ENCODE measurements around the gene NQO2. TPM values are rescaled to one million over a fixed set of nuclear protein-coding genes. Genes with fewer than 3 reads are reported as not detected.

The NQO2 gene
- total RNA-seq, 1 experiment from 2014 or later, result 105 TPM

DNA sequence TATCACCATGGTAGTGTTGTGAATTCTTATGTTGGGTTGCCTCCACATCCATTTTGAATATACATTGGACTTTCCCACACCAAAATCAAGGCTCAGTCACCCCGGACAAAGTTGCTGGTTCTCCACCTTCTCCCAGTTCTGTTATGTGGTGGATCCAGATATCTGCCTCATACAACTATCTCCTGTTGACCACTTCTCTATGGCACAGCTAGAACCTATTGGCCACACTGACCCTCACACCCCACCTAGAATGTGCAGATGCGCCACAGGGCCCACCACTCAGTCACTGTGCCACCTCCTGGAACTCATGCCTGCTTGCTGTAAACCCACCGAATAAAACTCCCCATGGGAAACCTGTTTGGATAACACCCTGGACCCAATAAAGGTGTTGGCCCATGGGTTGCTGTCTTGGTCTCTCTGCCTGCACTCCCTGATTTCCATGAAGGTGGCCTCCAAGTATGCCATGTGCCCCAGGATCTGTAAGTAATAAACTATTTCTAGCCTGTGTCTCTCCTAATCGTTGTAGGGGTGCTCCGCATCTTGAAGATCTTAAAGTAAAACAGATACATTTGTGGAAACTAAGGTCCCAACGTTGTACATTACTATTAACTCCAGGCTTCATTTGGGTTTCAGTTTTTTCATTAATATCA, 7.2 kb upstream of the NQO2 start:
- no peak overlapping the region for H3K4ac ChIP-seq (ENCODE audit: low read depth, low read length)
- H2BK12ac ChIP-seq (ENCODE audit: insufficient read length, low read depth, low read length), result peak overlapping the region; percentile 15
- no peak overlapping the region for H2BK5ac ChIP-seq (ENCODE audit: insufficient read length, low read length)
- H3K18ac ChIP-seq (ENCODE audit: insufficient read length, low read depth, low read length), result no peak overlapping the region
- no peak overlapping the region for H3K9ac ChIP-seq (ENCODE audit: extremely low read depth, insufficient read length, low read length)
- no CpG with 5 or more reads among the region's 6 CpGs for WGBS (ENCODE audit: extremely low coverage, insufficient read length, low lambda C conversion rate)
- no peak overlapping the region for H4K5ac ChIP-seq (ENCODE audit: insufficient read length, low read depth, low read length)
- no peaks in the 10 kb centered on the region for H4K20me1 ChIP-seq (ENCODE audit: control insufficient read depth, insufficient read depth, insufficient read length)
- H2AFZ ChIP-seq (ENCODE audit: low read length), result no peak overlapping the region
- TF ChIP-seq, protein P1, sequence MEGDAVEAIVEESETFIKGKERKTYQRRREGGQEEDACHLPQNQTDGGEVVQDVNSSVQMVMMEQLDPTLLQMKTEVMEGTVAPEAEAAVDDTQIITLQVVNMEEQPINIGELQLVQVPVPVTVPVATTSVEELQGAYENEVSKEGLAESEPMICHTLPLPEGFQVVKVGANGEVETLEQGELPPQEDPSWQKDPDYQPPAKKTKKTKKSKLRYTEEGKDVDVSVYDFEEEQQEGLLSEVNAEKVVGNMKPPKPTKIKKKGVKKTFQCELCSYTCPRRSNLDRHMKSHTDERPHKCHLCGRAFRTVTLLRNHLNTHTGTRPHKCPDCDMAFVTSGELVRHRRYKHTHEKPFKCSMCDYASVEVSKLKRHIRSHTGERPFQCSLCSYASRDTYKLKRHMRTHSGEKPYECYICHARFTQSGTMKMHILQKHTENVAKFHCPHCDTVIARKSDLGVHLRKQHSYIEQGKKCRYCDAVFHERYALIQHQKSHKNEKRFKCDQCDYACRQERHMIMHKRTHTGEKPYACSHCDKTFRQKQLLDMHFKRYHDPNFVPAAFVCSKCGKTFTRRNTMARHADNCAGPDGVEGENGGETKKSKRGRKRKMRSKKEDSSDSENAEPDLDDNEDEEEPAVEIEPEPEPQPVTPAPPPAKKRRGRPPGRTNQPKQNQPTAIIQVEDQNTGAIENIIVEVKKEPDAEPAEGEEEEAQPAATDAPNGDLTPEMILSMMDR (conservative IDR thresholded peaks at IDR 0.05), result no peak
- no peak overlapping the region for H2BK15ac ChIP-seq (ENCODE audit: low read depth, low read length)
- no peak overlapping the region for H3K23ac ChIP-seq (ENCODE audit: insufficient read length, low read depth, low read length)
- H2BK120ac ChIP-seq (ENCODE audit: low read depth, low read length, poor library complexity, severe bottlenecking), result no peak overlapping the region
- Mint-ChIP-seq H3K36me3 (ENCODE audit: insufficient read depth in 1 of 3, low read depth in 3 of 3) (peaks cover 0 to 5% (median 0%) of the 10 kb centered on the region in 3 experiments; a peak in 2 of 7 replicates), H3K4me1 (peaks cover 30 to 32% of the 10 kb centered on the region in 2 experiments), H3K27ac (no peak overlapping the region), H3K27me3 (ENCODE audit: low read depth) (no peaks in the 10 kb centered on the region), H3K9me3 (no peaks in the 10 kb centered on the region; a peak in 1 of 5 replicates), H3K4me3 (no peak overlapping the region)
- H3K79me2 ChIP-seq (ENCODE audit: insufficient read depth, low read length), result no peaks in the 10 kb centered on the region
- no peaks in the 10 kb centered on the region for H3K79me1 ChIP-seq (ENCODE audit: insufficient read depth, low read depth, low read length, poor library complexity, severe bottlenecking)
- no peaks in the 10 kb centered on the region for H3K9me3 ChIP-seq (ENCODE audit: control insufficient read depth, low read depth, low read length)
- no peak overlapping the region for H3K14ac ChIP-seq (ENCODE audit: insufficient read depth, low read length)
- no peak overlapping the region for H3T11ph ChIP-seq (ENCODE audit: low read length)
- no peak overlapping the region for H3K27ac ChIP-seq (ENCODE audit: insufficient read length, low read depth, low read length)
- peaks cover 4% of the 10 kb centered on the region; the same call in 1 of the 2 replicates for H3K4me1 ChIP-seq (ENCODE audit: insufficient read depth, low read length)
- no peak overlapping the region for H4K91ac ChIP-seq (ENCODE audit: insufficient read length, low read depth, low read length)
- no peaks in the 10 kb centered on the region for H3K27me3 ChIP-seq (ENCODE audit: insufficient read depth, low read length)
- H2AK5ac ChIP-seq (ENCODE audit: insufficient read length, low read length), result peak overlapping the region; percentile 69
- no peak overlapping the region for H4K8ac ChIP-seq (replicated peaks; ENCODE audit: insufficient read length, low read depth, low read length)
- peaks cover 13% of the 10 kb centered on the region for H3K23me2 ChIP-seq (ENCODE audit: insufficient read length, low read depth, low read length, poor library complexity, severe bottlenecking)
- no peak for DNase-seq
- no peak overlapping the region for H3K56ac ChIP-seq (ENCODE audit: insufficient read length, low read depth, low read length)
- H3K4me2 ChIP-seq (ENCODE audit: insufficient read depth, insufficient read length, low read length), result no peak overlapping the region
- H2BK20ac ChIP-seq (ENCODE audit: low read depth, low read length, poor library complexity, severe bottlenecking), result no peak overlapping the region

Data from H9 (cell line).